Lower leg skin (tissue), 4 donors: ENCODE measurements around the gene USPL1. TPM values are rescaled to one million over a fixed set of nuclear protein-coding genes. Genes with fewer than 3 reads are reported as not detected.
A peak's percentile ranks its signal among the peaks of the same experiment; 100 is the strongest.

Experiments used
- DNase-seq, 2 donors: peaks; one replicate each; pipeline ENCODE4 v3.0.0-alpha.2; 2019; ENCODE audit warnings: low spot score in 2 of 2
- H3K4me3 ChIP-seq: fragments of 200-600 bp; sonication (generic); 2 replicates; pipeline ENCODE4 v1.5.1; 2017; ENCODE audit warnings: mild to moderate bottlenecking, low read depth; ENCODE audit not compliant: poor library complexity, severe bottlenecking
- CTCF ChIP-seq, 3 donors: fragments of 450-650 bp; IDR thresholded peaks; one replicate each; pipeline ENCODE4 v1.5.1; 2016; ENCODE audit warnings: antibody characterized with exemption in 3 of 3, mild to moderate bottlenecking in 3 of 3, moderate library complexity in 2 of 3
- POLR2A ChIP-seq, 2 donors: fragments of 450-650 bp; IDR thresholded peaks; one replicate each; pipeline ENCODE4 v1.6.1; 2016 to 2017; ENCODE audit warnings: antibody characterized with exemption in 2 of 2, mild to moderate bottlenecking in 1 of 2, moderate library complexity in 1 of 2
- WGBS, 2 donors: methylation state at CpG; one replicate each; pipeline ENCODE4 v1.1.5; 2018; 5-methylcytosine and 5-hydroxymethylcytosine counted together
- intact Hi-C: fragments of 100-400 bp; cut with DNase I; formaldehyde crosslinking; loops from one replicate; pipeline ENCODE4 v1.15.0; 2023; ENCODE audit warnings: low total_unique reads
- total RNA-seq, 4 donors: library from RNA; depleted of rRNA; stranded (reverse); fragments of >200 nt; gene quantifications; one replicate each; pipeline ENCODE4 v1.1.0, GENCODE V29; 2016

Gene USPL1
- total RNA-seq, 4 donors from 2014 or later, result 16.0 to 20.8 (median 18.2) TPM

DNA sequence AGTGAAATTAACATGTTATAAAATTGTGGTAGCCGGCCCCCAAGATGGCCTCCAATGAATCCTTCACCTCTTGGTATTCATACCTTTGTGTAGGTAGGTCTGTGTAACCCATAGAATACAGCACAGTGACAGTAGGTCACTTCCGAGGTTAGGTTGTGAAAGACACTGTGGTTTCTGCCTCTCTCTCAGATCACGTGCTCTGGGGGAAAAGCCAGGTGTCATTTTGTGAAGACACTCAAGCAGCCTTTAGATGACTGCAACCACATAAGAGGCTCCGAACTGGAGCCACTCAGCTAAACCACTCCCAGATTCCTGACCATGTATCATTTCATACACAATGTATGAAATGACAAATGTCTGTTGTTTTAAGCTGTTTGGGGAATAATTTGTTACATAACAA lies 9.8 kb upstream of the USPL1 start:
- TF ChIP-seq CTCF (IDR thresholded peaks at IDR 0.05) (no peak), POLR2A (IDR thresholded peaks at IDR 0.05) (no peak)
- no peak overlapping the region for H3K4me3 ChIP-seq
- DNase-seq, result no peak
- WGBS, 2 donors, result 75 to 82% methylated on average over 4 of the region's 4 CpGs
- intact Hi-C loops, result no loop called here

DNA sequence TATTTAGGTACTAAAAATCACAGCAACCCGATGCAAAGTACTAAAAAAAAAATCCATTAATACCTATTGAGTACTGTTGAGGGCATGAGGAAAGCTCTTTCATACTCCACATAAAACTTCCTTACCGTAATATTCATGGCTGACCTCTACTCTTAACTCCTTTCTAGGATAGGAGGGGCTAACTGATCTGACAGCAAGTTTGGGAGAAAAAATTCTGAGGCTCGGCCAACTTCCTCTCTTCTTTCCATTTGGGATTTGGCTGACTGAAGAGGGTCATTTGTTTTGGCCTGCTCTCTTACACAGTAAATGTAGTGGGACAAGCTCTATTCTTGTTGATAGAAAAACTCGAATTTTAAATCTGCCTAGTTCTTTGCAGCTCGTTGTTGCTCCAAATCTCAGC lies 9.4 kb upstream of the USPL1 start:
- intact Hi-C loops, result no loop called here
- DNase-seq, result no peak
- no peak overlapping the region for H3K4me3 ChIP-seq
- WGBS, 2 donors, result 69 to 72% methylated on average over 5 of the region's 5 CpGs
- TF ChIP-seq CTCF (IDR thresholded peaks at IDR 0.05) (no peak), POLR2A (IDR thresholded peaks at IDR 0.05) (no peak)

DNA sequence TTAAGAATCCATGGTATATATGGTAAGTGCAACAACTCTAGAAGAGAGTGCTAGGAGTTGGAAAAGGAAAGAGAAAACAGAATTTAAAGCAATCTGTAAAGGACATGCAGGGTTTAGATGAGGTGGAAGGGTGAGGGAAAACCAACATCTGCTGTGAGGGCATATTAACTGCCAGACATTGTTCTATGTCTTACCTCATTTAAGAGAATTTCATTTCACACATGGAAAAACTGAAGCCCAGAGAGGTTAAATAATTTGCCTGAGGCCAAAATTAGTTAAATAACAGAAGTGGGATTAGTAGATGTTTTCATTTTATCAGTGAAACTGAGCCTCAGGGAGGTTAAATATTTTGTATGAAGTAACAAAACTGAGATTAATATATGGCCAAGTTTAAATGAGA lies 7.4 kb upstream of the USPL1 start:
- TF ChIP-seq POLR2A (IDR thresholded peaks at IDR 0.05), result no peak
- no peak for TF ChIP-seq CTCF (IDR thresholded peaks at IDR 0.05)
- intact Hi-C loops, result no loop called here

DNA sequence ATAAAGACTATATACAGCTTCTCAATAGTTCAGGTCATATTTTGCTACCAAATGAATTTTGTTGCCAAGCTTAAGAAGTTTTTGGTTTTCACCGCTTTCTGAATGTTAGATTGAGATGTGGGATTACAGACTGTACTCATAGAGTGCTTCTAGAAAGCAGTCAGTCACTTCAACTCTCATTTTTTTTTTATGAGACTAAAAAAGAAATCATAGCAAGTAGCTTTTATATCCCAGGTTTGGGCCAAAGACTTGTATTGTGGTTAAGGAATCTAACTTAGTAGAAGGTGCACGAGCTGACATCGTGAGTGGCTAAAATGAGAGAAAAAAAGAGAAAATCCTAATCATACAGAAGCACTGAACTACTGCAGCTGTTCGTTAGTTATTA lies 2.2 kb upstream of the USPL1 start:
- TF ChIP-seq CTCF (IDR thresholded peaks at IDR 0.05) (no peak), POLR2A (IDR thresholded peaks at IDR 0.05) (no peak)
- intact Hi-C loops, result no loop called here
- H3K4me3 ChIP-seq, result no peak overlapping the region
- no peak for DNase-seq
- 7 to 11% methylated on average over 4 of the region's 4 CpGs for WGBS, 2 donors

More for the DNA sequence above, 7.4 kb upstream of the USPL1 start:
- DNase-seq, result no peak
- no peak overlapping the region for H3K4me3 ChIP-seq

DNA sequence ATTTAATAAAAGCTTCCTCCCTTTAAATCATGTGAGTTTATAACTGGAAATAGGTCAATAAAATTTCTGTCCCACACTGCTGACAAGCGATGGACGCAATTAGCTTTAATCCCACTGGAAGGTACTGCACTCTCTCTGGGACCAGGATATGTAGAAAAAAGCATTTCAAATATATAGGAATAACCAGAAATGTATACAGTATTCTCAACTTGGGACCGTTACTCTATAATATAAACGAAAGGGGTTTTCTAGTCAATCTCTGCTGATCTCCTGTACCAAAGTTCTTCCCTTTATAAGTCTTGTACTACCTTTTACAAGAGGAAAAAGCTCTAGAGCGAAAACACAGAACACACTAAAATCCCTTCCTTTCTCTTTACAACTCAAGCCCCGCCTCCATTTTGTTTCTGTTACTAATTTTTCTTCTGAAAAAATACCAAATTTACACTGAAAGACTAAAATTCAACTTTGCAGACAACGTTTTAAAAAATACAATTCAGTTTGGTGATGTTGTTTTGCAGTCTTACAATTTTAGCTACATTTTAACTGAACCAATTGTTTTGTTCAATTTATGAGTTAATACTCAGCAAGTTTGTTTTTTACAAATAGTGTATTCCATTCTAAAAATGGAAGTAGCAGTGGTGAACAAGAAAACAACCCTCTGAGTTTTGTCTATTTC lies 1.7 kb upstream of the USPL1 start:
- DNase-seq, result no peak
- no peak for TF ChIP-seq POLR2A (IDR thresholded peaks at IDR 0.05)
- TF ChIP-seq CTCF (IDR thresholded peaks at IDR 0.05), result no peak
- 1 to 2% methylated on average over 7 of the region's 7 CpGs for WGBS, 2 donors
- no peak overlapping the region for H3K4me3 ChIP-seq
- intact Hi-C loops, result no loop called here

DNA sequence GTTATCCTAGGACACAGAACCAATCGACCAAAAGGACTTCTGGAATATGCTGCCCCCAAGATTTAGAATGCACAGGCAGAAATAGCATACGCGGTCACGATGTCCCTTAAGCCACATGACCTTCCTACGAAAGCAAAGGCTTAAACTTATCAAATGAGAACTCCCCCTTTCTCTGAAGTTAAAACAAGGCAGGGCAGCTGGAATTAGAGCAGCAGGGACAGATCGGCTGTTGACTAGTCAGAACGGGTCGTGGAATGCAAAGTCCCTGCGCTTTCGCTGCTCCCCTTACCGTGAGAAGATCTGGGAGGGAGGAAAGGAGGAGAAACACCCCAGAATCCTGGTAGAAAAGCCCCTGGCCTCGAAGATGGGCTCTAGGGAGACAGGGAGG lies 799 bp upstream of the USPL1 start:
- intact Hi-C loops, result no loop called here
- 0 to 1% methylated on average over 12 of the region's 12 CpGs for WGBS, 2 donors
- TF ChIP-seq POLR2A (IDR thresholded peaks at IDR 0.05) (peak in 1 of 2 donors; percentile 69), CTCF (IDR thresholded peaks at IDR 0.05) (no peak)
- peak; percentile 84 to 92 for DNase-seq
- H3K4me3 ChIP-seq, result peak overlapping the region; percentile 63
